ENCODE results near the gene DDX23.

DNA sequence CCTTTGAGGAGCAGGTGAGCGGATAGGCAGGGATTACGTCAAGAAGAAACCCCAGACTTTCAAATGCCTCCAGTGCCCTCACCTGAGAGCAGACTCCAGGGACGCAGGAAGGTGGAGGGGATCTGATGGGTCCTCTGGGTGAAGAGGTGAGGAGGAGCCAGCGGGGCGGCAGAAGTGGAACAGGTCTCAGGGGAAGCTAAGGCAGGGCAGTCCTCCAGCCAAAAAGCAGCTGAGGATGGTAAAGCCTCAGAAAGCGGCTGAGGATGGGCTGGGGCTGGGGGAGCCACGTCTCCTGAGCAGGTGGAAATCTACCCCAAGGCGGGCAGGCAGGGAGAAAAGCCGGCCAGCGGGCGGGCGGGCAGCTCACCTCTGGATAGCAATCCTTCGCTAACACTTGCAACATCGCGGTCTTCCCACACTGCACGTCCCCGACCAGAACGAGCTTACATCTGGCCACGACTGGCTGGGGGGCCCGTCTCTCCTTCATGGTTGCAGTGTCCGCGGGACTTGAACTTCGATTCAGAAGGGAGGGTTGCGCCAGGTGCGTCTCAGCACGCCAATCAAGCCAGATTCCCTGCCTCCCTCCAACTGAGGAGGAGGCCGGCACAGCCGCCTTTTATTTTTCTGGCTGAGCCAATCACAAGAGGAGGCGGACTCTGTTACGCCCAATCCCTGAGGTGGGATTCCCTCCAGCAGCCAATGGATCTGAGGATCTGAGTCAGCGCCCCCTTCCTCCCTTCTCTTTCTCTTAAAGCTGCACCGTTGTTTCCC is 13.5 kb upstream of the DDX23 start, which contains the start of gene RND1:
- TF ChIP-seq, protein P1, sequence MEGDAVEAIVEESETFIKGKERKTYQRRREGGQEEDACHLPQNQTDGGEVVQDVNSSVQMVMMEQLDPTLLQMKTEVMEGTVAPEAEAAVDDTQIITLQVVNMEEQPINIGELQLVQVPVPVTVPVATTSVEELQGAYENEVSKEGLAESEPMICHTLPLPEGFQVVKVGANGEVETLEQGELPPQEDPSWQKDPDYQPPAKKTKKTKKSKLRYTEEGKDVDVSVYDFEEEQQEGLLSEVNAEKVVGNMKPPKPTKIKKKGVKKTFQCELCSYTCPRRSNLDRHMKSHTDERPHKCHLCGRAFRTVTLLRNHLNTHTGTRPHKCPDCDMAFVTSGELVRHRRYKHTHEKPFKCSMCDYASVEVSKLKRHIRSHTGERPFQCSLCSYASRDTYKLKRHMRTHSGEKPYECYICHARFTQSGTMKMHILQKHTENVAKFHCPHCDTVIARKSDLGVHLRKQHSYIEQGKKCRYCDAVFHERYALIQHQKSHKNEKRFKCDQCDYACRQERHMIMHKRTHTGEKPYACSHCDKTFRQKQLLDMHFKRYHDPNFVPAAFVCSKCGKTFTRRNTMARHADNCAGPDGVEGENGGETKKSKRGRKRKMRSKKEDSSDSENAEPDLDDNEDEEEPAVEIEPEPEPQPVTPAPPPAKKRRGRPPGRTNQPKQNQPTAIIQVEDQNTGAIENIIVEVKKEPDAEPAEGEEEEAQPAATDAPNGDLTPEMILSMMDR (IDR thresholded peaks at IDR 0.05), result peak in 2 of 6 experiments; percentile 15 to 19
- TF ChIP-seq POLR2A (IDR thresholded peaks at IDR 0.05), result peak in 3 of 4 donors; percentile 88 to 98 (median 97)

Data from upper lobe of left lung (tissue), 4 donors.